ENCODE data around the gene PTBP1.

- no peak for TF ChIP-seq POLR2AphosphoS5 (IDR thresholded peaks at IDR 0.05; ENCODE audit: low read depth, low read length)
- TF ChIP-seq POLR2A (IDR thresholded peaks at IDR 0.05; ENCODE audit: low read depth, low read length) = no peak
These were observed 39.2 kb upstream of the PTBP1 start for GRCh38 chr19:757811-758668.

Measured in GM12892 (cell line).